ENCODE data around the gene EPHA7.

- TF ChIP-seq, protein P1, sequence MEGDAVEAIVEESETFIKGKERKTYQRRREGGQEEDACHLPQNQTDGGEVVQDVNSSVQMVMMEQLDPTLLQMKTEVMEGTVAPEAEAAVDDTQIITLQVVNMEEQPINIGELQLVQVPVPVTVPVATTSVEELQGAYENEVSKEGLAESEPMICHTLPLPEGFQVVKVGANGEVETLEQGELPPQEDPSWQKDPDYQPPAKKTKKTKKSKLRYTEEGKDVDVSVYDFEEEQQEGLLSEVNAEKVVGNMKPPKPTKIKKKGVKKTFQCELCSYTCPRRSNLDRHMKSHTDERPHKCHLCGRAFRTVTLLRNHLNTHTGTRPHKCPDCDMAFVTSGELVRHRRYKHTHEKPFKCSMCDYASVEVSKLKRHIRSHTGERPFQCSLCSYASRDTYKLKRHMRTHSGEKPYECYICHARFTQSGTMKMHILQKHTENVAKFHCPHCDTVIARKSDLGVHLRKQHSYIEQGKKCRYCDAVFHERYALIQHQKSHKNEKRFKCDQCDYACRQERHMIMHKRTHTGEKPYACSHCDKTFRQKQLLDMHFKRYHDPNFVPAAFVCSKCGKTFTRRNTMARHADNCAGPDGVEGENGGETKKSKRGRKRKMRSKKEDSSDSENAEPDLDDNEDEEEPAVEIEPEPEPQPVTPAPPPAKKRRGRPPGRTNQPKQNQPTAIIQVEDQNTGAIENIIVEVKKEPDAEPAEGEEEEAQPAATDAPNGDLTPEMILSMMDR (IDR thresholded peaks at IDR 0.05) = no peak
- TF ChIP-seq ATF2 (CRISPR knock-in tag; IDR thresholded peaks at IDR 0.05; ENCODE audit: borderline replicate concordance, low read depth) (no peak), RELA (CRISPR knock-in tag; IDR thresholded peaks at IDR 0.05; ENCODE audit: borderline replicate concordance) (no peak), ZNF121 (CRISPR knock-in tag; IDR thresholded peaks at IDR 0.05) (no peak), IRF2 (CRISPR knock-in tag; IDR thresholded peaks at IDR 0.05; ENCODE audit: borderline replicate concordance, low read depth) (no peak), CBFB (CRISPR knock-in tag; IDR thresholded peaks at IDR 0.05; ENCODE audit: low read depth) (no peak)
- TF ChIP-seq, protein P2, sequence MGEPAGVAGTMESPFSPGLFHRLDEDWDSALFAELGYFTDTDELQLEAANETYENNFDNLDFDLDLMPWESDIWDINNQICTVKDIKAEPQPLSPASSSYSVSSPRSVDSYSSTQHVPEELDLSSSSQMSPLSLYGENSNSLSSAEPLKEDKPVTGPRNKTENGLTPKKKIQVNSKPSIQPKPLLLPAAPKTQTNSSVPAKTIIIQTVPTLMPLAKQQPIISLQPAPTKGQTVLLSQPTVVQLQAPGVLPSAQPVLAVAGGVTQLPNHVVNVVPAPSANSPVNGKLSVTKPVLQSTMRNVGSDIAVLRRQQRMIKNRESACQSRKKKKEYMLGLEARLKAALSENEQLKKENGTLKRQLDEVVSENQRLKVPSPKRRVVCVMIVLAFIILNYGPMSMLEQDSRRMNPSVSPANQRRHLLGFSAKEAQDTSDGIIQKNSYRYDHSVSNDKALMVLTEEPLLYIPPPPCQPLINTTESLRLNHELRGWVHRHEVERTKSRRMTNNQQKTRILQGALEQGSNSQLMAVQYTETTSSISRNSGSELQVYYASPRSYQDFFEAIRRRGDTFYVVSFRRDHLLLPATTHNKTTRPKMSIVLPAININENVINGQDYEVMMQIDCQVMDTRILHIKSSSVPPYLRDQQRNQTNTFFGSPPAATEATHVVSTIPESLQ (CRISPR knock-in tag; IDR thresholded peaks at IDR 0.05) = no peak
- TF ChIP-seq, protein P3, sequence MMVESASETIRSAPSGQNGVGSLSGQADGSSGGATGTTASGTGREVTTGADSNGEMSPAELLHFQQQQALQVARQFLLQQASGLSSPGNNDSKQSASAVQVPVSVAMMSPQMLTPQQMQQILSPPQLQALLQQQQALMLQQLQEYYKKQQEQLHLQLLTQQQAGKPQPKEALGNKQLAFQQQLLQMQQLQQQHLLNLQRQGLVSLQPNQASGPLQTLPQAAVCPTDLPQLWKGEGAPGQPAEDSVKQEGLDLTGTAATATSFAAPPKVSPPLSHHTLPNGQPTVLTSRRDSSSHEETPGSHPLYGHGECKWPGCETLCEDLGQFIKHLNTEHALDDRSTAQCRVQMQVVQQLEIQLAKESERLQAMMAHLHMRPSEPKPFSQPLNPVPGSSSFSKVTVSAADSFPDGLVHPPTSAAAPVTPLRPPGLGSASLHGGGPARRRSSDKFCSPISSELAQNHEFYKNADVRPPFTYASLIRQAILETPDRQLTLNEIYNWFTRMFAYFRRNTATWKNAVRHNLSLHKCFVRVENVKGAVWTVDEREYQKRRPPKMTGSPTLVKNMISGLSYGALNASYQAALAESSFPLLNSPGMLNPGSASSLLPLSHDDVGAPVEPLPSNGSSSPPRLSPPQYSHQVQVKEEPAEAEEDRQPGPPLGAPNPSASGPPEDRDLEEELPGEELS (CRISPR knock-in tag; IDR thresholded peaks at IDR 0.05) = no peak
Observed at GRCh38 chr6:93365445-93365844, 53.9 kb downstream of the EPHA7 start.
